GM21423 (cell line): ENCODE measurements around the gene FAM50B.

ENCODE experiments used
- ATAC-seq: cut with Tn5 transposase; IDR thresholded peaks from one replicate; pipeline ENCODE4 v1.9.1; 2021; ENCODE audit warnings: mild to moderate bottlenecking, moderate library complexity; ENCODE audit not compliant: unreplicated experiment

Gene FAM50B

GRCh38 chr6:3892603-3893002, 43.4 kb downstream of the FAM50B start:
- no peak for ATAC-seq

GRCh38 chr6:3893487-3893886, 44.3 kb downstream of the FAM50B start:
- ATAC-seq: no peak

- no peak for ATAC-seq
Observed at GRCh38 chr6:3893917-3894316, 44.7 kb downstream of the FAM50B start.

GRCh38 chr6:3894590-3895311, 45.6 kb downstream of the FAM50B start:
- ATAC-seq: no peak

GRCh38 chr6:3895312-3895653, 46.1 kb downstream of the FAM50B start:
- no peak for ATAC-seq

GRCh38 chr6:3895805-3896204, 46.6 kb downstream of the FAM50B start:
- ATAC-seq: no peak

GRCh38 chr6:3898265-3898994, 49.3 kb downstream of the FAM50B start:
- no peak for ATAC-seq

GRCh38 chr6:3899061-3899460, 49.9 kb downstream of the FAM50B start:
- no peak for ATAC-seq

GRCh38 chr6:3899970-3900439, 50.8 kb downstream of the FAM50B start:
- ATAC-seq: no peak
